Activated B cell treated with CpG ODN at 0.5 μM for 24 hours (primary cell): ENCODE data around the gene CERK. TPM values are rescaled to one million over a fixed set of nuclear protein-coding genes. Genes with fewer than 3 reads are reported as not detected.

Experiments
- ATAC-seq: fragments of 200-7000 bp; cut with Tn5 transposase; one replicate; pipeline ENCODE4 v1.10.0; 2021; ENCODE audit warnings: low read depth, mild to moderate bottlenecking, moderate library complexity
- CTCF ChIA-PET: fragments of 350-600 bp; sonication (Branson Sonifier 250); formaldehyde crosslinking; loops from one replicate; lab custom pipeline; 2021; ENCODE audit warnings: antibody characterized with exemption; lab: Charles Lee
- POLR2A ChIA-PET: fragments of 350-600 bp; sonication (Branson Sonifier 250); formaldehyde crosslinking; loops from one replicate; lab custom pipeline; 2021; ENCODE audit warnings: antibody characterized with exemption; lab: Charles Lee
- DNase-seq: peaks from one replicate; pipeline ENCODE4 v3.0.0; 2022
- H3K27ac Mint-ChIP-seq: one replicate; pipeline ENCODE4 v1.8.0; 2020; ENCODE audit warnings: mixed read lengths
- H3K27me3 Mint-ChIP-seq: one replicate; pipeline ENCODE4 v1.8.0; 2021; ENCODE audit warnings: mixed read lengths
- H3K36me3 Mint-ChIP-seq: one replicate; pipeline ENCODE4 v1.8.0; 2021; ENCODE audit warnings: low read depth, mixed read lengths
- H3K4me1 Mint-ChIP-seq: one replicate; pipeline ENCODE4 v1.8.0; 2021; ENCODE audit warnings: mixed read lengths
- H3K4me3 Mint-ChIP-seq: one replicate; pipeline ENCODE4 v1.8.0; 2020; ENCODE audit warnings: mild to moderate bottlenecking, mixed read lengths
- H3K9me3 Mint-ChIP-seq: one replicate; pipeline ENCODE4 v1.8.0; 2020; ENCODE audit warnings: mixed read lengths
- intact Hi-C: fragments of 100-400 bp; cut with micrococcal nuclease; formaldehyde crosslinking; loops from one replicate; pipeline ENCODE4 v1.15.1; 2024
- total RNA-seq: library from RNA; stranded (reverse); gene quantifications from 2 replicates; pipeline ENCODE4 v1.2.3, GENCODE V29; 2022
- TF ChIP-seq, protein P1 (sequence below): fragments of 200-600 bp; IDR thresholded peaks from one replicate; pipeline ENCODE4 v1.8.0; 2022; ENCODE audit warnings: antibody characterized with exemption, mild to moderate bottlenecking

The CERK gene
- total RNA-seq, 1 donor from 2014 or later: 13.8 TPM

DNA sequence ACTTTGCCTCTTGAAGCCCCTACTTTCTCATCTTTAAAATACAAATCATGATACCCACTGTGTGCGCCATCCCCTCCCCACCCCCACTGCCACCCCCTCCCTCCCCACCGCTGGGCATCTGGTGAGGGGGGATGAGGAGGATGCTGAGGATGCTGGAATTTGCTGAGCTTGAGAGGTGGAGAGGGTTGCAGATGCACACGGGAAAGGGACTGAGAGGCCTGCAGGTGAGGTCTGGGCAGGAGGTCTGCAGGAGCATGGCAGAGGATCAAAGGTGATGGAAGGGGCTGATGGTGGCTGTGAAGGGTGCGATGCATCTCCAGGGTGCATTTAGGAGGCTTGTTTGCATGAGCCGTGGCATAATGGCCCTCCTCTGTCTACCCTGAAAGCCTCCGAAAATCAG is 16.8 kb upstream of the CERK start:
- no peaks in the 10 kb centered on the region for H3K36me3 Mint-ChIP-seq
- intact Hi-C loops: no loop called here
- no peaks in the 10 kb centered on the region for H3K27me3 Mint-ChIP-seq
- TF ChIP-seq, protein P1, sequence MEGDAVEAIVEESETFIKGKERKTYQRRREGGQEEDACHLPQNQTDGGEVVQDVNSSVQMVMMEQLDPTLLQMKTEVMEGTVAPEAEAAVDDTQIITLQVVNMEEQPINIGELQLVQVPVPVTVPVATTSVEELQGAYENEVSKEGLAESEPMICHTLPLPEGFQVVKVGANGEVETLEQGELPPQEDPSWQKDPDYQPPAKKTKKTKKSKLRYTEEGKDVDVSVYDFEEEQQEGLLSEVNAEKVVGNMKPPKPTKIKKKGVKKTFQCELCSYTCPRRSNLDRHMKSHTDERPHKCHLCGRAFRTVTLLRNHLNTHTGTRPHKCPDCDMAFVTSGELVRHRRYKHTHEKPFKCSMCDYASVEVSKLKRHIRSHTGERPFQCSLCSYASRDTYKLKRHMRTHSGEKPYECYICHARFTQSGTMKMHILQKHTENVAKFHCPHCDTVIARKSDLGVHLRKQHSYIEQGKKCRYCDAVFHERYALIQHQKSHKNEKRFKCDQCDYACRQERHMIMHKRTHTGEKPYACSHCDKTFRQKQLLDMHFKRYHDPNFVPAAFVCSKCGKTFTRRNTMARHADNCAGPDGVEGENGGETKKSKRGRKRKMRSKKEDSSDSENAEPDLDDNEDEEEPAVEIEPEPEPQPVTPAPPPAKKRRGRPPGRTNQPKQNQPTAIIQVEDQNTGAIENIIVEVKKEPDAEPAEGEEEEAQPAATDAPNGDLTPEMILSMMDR: no peak
- no peak for ATAC-seq
- POLR2A ChIA-PET: interaction anchor here (0.7 kb wide), 1 partner anchor 11 kb away, joined by 3 read pairs; no protein-coding TSS in a partner anchor
- peaks cover 4% of the 10 kb centered on the region for H3K9me3 Mint-ChIP-seq
- CTCF ChIA-PET: interaction anchor here (2.4 to 11.6 kb wide), 2 partner anchors 46 to 191 kb away, joined by 12 to 266 read pairs; no protein-coding TSS in a partner anchor
- peaks cover 30% of the 10 kb centered on the region for H3K4me1 Mint-ChIP-seq
- H3K4me3 Mint-ChIP-seq: no peak overlapping the region
- H3K27ac Mint-ChIP-seq: no peak overlapping the region
- DNase-seq: no peak

DNA sequence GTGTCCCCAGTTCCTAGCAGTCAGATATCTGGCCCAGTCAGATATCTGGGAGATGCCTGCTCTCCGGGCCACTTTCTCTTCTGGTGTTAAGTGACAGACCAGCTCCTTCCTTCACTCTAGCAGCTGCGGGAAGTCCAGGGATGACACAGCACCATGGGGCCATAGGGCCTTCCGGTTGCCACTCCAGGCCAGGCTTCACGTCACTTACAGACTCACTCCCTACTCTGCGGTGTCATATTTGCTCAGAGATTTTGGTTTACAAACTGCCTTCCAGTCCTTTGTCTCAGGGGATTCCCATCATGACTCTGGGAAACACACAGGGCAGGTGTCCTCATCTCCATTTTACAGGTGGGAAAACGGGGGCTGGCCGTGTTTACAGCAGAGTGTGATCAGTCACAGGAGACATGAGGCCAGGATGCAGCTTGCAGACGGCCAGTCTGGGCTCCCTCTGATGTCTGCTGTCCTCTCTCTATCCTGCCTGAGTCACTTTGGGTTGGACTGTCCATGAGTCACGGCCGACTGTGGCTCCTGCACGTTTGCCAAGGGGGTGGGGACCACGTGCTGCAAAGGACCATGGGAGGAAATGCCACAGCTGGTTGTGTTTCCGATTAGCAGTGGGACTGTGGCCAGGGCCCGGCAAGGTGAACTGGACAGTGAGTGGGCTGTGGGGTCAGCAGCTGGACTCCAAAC is 16.2 kb upstream of the CERK start:
- peaks cover 4% of the 10 kb centered on the region for H3K9me3 Mint-ChIP-seq
- ChIA-PET POLR2A (interaction anchor here (0.6 to 0.7 kb wide), 2 partner anchors 12 to 35 kb away, joined by 3 to 6 read pairs; no protein-coding TSS in a partner anchor), CTCF (interaction anchor here (11.6 kb wide), 1 partner anchor 47 kb away, joined by 266 read pairs; no protein-coding TSS in a partner anchor)
- TF ChIP-seq, protein P1: no peak
- H3K4me1 Mint-ChIP-seq: peaks cover 36% of the 10 kb centered on the region
- H3K27ac Mint-ChIP-seq: no peak overlapping the region
- ATAC-seq (peak; percentile 25), DNase-seq (no peak)
- H3K36me3 Mint-ChIP-seq: no peaks in the 10 kb centered on the region
- intact Hi-C loops: no loop called here
- H3K4me3 Mint-ChIP-seq: no peak overlapping the region
- no peaks in the 10 kb centered on the region for H3K27me3 Mint-ChIP-seq

DNA sequence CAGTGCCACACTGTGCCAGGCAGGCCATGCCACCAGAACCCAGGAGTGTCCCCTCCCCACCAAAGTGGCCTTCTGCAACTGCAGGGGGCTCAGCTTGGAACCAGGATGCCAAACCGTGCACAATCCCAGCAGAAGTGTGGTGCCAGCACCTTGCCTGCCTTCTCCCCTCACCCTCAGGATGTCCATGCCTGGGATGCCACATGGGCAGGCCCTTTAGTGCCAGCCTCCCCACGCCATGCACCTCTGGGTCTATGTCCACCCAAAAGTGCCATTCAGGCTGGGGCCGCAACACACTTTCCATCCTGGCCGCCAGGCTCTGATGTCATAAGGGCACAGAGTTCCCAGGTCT is 15.7 kb upstream of the CERK start:
- CTCF ChIA-PET: no interaction called here
- ATAC-seq (no peak), DNase-seq (no peak)
- Mint-ChIP-seq H3K36me3 (no peaks in the 10 kb centered on the region), H3K4me3 (no peak overlapping the region), H3K27ac (no peak overlapping the region), H3K9me3 (peaks cover 4% of the 10 kb centered on the region), H3K4me1 (peaks cover 36% of the 10 kb centered on the region), H3K27me3 (peaks cover 2% of the 10 kb centered on the region)
- intact Hi-C loops: no loop called here
- TF ChIP-seq, protein P1: no peak
- POLR2A ChIA-PET: interaction anchor here (0.6 kb wide), 1 partner anchor 35 kb away, joined by 6 read pairs; no protein-coding TSS in a partner anchor

DNA sequence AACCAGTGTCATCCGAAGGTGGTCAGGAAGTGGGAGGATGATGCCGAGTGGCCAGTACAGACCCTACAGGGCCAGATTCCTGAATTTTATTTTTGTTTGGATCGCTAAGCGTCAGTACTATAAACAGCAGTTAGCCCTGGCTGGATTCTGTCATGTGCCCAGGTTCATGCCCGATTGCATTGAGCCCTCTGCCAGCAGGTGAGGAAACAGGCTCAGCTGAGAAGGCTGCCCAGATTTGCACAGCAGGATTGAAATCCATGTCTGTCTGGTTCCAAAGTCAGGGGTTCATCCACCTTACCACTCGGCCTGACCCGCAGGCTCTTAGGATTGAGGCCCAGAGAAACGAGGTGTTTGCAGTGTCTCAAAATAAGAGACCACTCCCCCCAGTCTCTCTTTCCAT is 15.3 kb upstream of the CERK start:
- DNase-seq: no peak
- ChIA-PET POLR2A (interaction anchor here (0.6 kb wide), 1 partner anchor 36 kb away, joined by 6 read pairs; no protein-coding TSS in a partner anchor), CTCF (no interaction called here)
- ATAC-seq: no peak
- TF ChIP-seq, protein P1: no peak
- Mint-ChIP-seq H3K4me1 (peaks cover 33% of the 10 kb centered on the region), H3K4me3 (no peak overlapping the region), H3K27ac (no peak overlapping the region), H3K36me3 (no peaks in the 10 kb centered on the region), H3K9me3 (peaks cover 4% of the 10 kb centered on the region), H3K27me3 (peaks cover 2% of the 10 kb centered on the region)
- intact Hi-C loops: no loop called here

- Mint-ChIP-seq H3K4me3 (no peak overlapping the region), H3K4me1 (peaks cover 32% of the 10 kb centered on the region), H3K36me3 (no peaks in the 10 kb centered on the region), H3K27me3 (peaks cover 2% of the 10 kb centered on the region), H3K9me3 (peaks cover 4% of the 10 kb centered on the region), H3K27ac (no peak overlapping the region)
- ATAC-seq: no peak
- DNase-seq: no peak
- POLR2A ChIA-PET: no interaction called here
- intact Hi-C loops: no loop called here
- CTCF ChIA-PET: no interaction called here
- TF ChIP-seq, protein P1: no peak
Measured at GRCh38 chr22:46752988-46753310, 14.9 kb upstream of the CERK start.
